ENCODE measurements around the gene TTC7B. TPM values are rescaled to one million over a fixed set of nuclear protein-coding genes. Genes with fewer than 3 reads are reported as not detected.

The TTC7B gene
- total and polyA plus RNA-seq, 9 of the 15 experiments (the other 6 are each of a cell fraction or from before 2014, with no cell fraction given): 2.2 to 77.2 (median 36.7) TPM

DNA sequence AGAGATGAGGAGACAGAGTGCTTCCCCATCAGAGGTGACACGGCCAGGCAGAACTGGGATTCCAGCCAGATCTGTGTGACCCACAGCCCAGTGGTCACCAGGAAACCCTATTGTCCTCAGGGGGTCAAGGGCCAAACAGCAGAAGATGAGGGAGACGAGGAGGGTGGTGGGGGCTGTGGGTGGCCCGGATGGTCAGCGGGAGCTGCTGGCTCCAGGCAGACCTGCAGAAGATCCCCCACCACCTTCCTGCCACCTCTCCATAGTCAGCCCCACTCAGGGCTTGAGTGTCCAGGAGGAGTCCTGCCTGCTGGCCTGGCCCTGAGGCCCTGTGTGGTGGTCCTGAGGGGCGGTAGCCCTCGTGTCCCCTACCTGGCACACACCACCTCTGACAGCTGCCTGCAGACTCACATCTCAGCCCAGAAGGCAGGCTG is 282.6 kb downstream of the TTC7B start (continued):
- TF ChIP-seq, protein P1, sequence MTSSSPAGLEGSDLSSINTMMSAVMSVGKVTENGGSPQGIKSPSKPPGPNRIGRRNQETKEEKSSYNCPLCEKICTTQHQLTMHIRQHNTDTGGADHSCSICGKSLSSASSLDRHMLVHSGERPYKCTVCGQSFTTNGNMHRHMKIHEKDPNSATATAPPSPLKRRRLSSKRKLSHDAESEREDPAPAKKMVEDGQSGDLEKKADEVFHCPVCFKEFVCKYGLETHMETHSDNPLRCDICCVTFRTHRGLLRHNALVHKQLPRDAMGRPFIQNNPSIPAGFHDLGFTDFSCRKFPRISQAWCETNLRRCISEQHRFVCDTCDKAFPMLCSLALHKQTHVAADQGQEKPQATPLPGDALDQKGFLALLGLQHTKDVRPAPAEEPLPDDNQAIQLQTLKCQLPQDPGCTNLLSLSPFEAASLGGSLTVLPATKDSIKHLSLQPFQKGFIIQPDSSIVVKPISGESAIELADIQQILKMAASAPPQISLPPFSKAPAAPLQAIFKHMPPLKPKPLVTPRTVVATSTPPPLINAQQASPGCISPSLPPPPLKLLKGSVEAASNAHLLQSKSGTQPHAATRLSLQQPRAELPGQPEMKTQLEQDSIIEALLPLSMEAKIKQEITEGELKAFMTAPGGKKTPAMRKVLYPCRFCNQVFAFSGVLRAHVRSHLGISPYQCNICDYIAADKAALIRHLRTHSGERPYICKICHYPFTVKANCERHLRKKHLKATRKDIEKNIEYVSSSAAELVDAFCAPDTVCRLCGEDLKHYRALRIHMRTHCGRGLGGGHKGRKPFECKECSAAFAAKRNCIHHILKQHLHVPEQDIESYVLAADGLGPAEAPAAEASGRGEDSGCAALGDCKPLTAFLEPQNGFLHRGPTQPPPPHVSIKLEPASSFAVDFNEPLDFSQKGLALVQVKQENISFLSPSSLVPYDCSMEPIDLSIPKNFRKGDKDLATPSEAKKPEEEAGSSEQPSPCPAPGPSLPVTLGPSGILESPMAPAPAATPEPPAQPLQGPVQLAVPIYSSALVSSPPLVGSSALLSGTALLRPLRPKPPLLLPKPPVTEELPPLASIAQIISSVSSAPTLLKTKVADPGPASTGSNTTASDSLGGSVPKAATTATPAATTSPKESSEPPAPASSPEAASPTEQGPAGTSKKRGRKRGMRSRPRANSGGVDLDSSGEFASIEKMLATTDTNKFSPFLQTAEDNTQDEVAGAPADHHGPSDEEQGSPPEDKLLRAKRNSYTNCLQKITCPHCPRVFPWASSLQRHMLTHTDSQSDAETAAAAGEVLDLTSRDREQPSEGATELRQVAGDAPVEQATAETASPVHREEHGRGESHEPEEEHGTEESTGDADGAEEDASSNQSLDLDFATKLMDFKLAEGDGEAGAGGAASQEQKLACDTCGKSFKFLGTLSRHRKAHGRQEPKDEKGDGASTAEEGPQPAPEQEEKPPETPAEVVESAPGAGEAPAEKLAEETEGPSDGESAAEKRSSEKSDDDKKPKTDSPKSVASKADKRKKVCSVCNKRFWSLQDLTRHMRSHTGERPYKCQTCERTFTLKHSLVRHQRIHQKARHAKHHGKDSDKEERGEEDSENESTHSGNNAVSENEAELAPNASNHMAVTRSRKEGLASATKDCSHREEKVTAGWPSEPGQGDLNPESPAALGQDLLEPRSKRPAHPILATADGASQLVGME (CRISPR knock-in tag; IDR thresholded peaks at IDR 0.05): no peak
- TF ChIP-seq ZNF143 (CRISPR knock-in tag; IDR thresholded peaks at IDR 0.05) (no peak), ILF3 (IDR thresholded peaks at IDR 0.05; ENCODE audit: borderline replicate concordance) (no peak)

DNA sequence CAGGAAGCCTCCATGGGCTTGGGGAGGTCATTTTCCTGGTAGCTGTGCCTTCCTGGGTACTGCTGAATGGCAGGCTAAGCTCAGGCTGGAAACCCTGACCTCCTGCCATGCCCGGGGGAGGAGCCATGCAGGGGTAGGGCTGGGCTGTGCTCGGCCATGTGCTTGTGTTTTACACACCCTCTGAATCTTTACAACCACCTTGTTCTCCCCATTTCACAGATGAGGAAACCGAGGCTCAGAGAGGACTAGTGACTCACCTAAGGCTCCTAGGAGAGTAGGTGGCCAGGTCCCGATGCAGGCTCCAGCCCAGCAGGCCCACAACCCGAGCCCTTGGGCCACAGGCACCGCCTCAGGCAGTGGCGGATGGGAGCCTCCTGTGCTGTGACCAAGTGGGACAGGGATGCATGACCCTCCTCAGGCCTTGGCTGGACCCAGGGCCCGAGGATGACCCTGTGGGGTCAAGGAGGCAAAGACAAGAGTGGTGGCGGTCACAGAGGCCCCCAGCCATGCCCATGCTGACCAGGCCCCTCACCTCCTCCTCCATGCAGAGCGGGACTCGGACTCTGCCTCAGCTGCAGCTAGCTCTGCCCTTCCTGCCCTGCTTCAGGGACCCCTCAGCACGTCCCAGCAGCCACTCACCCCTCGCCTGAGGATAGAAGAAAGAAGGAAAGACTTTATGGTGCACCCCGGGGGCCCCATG is 283.3 kb downstream of the TTC7B start:
- no peak for DNase-seq (ENCODE audit: extremely low read depth in 1 of 4, low spot score in 3 of 4)
- H4K20me1 ChIP-seq (replicated peaks; ENCODE audit: control insufficient read depth, insufficient read depth, low read length): no peaks in the 10 kb centered on the region
- FAIRE-seq: no peak
- intact Hi-C loops (cut with micrococcal nuclease) (no loop called here), in situ Hi-C loops (cut with MboI) (no loop called here)
- H3K27me3 ChIP-seq (ENCODE audit: control insufficient read depth in 2 of 2, insufficient read depth in 2 of 2, low read length in 2 of 2): peaks cover 0 to 7% of the 10 kb centered on the region in 2 experiments; a peak in 2 of 5 replicates
- H3K36me3 ChIP-seq (ENCODE audit: control insufficient read depth, insufficient read depth, low read length): no peaks in the 10 kb centered on the region
- ChIA-PET POLR2A (interaction anchor here (0.7 kb wide), 1 partner anchor 11 kb away, joined by 3 read pairs; no protein-coding TSS in a partner anchor), CTCF (ENCODE audit: low intra/inter-chr PET ratio) (no interaction called here)
- H3K9me1 ChIP-seq (ENCODE audit: control insufficient read depth, insufficient read depth, low read length): peaks cover 2% of the 10 kb centered on the region
- H3K4me1 ChIP-seq (replicated peaks in 1 of 2; ENCODE audit: control insufficient read depth in 2 of 2, insufficient read depth in 2 of 2, low read length in 2 of 2): peaks cover 12 to 42% of the 10 kb centered on the region in 2 experiments; a peak in 4 of 5 replicates
- peak; percentile 37; the same call in 1 of the 2 replicates for TF ChIP-seq BCOR (IDR thresholded peaks at IDR 0.05)
- no peak for TF ChIP-seq ZNF3 (CRISPR knock-in tag; IDR thresholded peaks at IDR 0.05)
- TF ChIP-seq SMAD2 (IDR thresholded peaks at IDR 0.05; ENCODE audit: low read depth, low read length): no peak
- peak; percentile 31 to 48; a peak in 2 of 4 replicates for TF ChIP-seq KDM1A (IDR thresholded peaks at IDR 0.05)
- no peak for TF ChIP-seq BRD4 (IDR thresholded peaks at IDR 0.05)
- TF ChIP-seq LARP7 (IDR thresholded peaks at IDR 0.05): no peak
- TF ChIP-seq, protein P2, sequence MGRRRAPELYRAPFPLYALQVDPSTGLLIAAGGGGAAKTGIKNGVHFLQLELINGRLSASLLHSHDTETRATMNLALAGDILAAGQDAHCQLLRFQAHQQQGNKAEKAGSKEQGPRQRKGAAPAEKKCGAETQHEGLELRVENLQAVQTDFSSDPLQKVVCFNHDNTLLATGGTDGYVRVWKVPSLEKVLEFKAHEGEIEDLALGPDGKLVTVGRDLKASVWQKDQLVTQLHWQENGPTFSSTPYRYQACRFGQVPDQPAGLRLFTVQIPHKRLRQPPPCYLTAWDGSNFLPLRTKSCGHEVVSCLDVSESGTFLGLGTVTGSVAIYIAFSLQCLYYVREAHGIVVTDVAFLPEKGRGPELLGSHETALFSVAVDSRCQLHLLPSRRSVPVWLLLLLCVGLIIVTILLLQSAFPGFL (CRISPR knock-in tag; IDR thresholded peaks at IDR 0.05): no peak
- TF ChIP-seq CHD4 (IDR thresholded peaks at IDR 0.05; ENCODE audit: insufficient read depth, insufficient replicate concordance, low read depth, low read length, poor library complexity, severe bottlenecking): peak; percentile 69
- TF ChIP-seq CBX1 (IDR thresholded peaks at IDR 0.05; ENCODE audit: low read depth): 0 out of 2 replicates have a peak, but pooled peaks have one; percentile 42
- no peaks in the 10 kb centered on the region for H3K9me3 ChIP-seq (replicated peaks; ENCODE audit: control insufficient read depth, insufficient read depth, low read depth, low read length)
- H3K27ac ChIP-seq (ENCODE audit: extremely low read depth, low read depth, low read length): no peak overlapping the region
- H3K4me3 ChIP-seq: no peak overlapping the region
- H3K9ac ChIP-seq (ENCODE audit: insufficient read depth in 1 of 2, low read depth in 2 of 2, low read length in 2 of 2): peak overlapping the region in 1 of 2 experiments; percentile 83; a peak in 2 of 4 replicates
- no TSS peak for BruUV-seq (replicated peaks)
- 49% methylated on average over 9 of the region's 14 CpGs for WGBS (ENCODE audit: insufficient coverage, low coverage, missing lambda C conversion rate)
- H2AFZ ChIP-seq (ENCODE audit: low read depth, low read length): no peak overlapping the region
- H3K79me2 ChIP-seq (ENCODE audit: control insufficient read depth, insufficient read depth, low read length): no peaks in the 10 kb centered on the region
- H3K4me2 ChIP-seq (ENCODE audit: insufficient read depth, low read length): no peak overlapping the region
- no peak for ATAC-seq

All from K562 (cell line).